T-helper 2 cell treated with Interferon-gamma antibody and Interleukin-4, amounts not matched to agents 100 ng/mL and 5 ng/mL, for 36 hours (primary cell): ENCODE measurements around the gene URB1. TPM values are rescaled to one million over a fixed set of nuclear protein-coding genes. Genes with fewer than 3 reads are reported as not detected.
"Not testable (repeated sequence)": the region's sequence is repeated elsewhere in the genome, so short reads cannot be mapped to it uniquely, and the experiment has no call there.

ENCODE experiments used
- intact Hi-C: fragments of 100-400 bp; cut with micrococcal nuclease; formaldehyde crosslinking; loops from one replicate; pipeline ENCODE4 v1.15.1; 2023
- total RNA-seq: library from RNA; stranded (reverse); gene quantifications from 2 replicates; pipeline ENCODE4 v1.2.3, GENCODE V29; 2022

The URB1 gene
- total RNA-seq, 1 donor from 2014 or later: 22.8 TPM

DNA sequence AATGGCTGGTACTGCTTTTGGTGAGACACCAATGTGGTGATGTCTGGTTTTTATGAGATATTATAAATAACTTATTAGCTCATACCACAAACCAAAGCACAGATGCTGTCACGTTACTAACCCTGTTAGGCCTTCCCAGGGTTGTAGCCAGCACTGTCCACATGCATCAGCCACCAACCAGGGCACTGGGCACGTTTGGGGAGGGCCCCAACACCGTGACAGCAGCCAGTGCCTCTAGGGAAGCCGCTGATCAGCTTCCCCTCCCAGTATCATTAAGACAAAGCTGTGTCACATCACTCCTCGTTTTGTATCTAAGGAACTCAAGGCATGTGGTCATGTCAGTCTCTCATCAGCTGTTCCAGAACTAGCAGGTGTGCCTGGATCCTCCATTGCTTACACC, 13.9 kb downstream of the URB1 start:
- intact Hi-C loops: no loop called here

GRCh38 chr21:32377991-32378390, 14.8 kb downstream of the URB1 start:
- intact Hi-C loops: no loop called here

- intact Hi-C loops: no loop called here
These were observed 15.3 kb downstream of the URB1 start for GRCh38 chr21:32377506-32377905.

GRCh38 chr21:32372755-32373154, 20.1 kb downstream of the URB1 start:
- intact Hi-C loops: no loop called here

- intact Hi-C loops: no loop called here
These were observed 20.9 kb downstream of the URB1 start for GRCh38 chr21:32371913-32372314.

- intact Hi-C loops: no loop called here
These were observed 21.6 kb downstream of the URB1 start for GRCh38 chr21:32370998-32371766.

DNA sequence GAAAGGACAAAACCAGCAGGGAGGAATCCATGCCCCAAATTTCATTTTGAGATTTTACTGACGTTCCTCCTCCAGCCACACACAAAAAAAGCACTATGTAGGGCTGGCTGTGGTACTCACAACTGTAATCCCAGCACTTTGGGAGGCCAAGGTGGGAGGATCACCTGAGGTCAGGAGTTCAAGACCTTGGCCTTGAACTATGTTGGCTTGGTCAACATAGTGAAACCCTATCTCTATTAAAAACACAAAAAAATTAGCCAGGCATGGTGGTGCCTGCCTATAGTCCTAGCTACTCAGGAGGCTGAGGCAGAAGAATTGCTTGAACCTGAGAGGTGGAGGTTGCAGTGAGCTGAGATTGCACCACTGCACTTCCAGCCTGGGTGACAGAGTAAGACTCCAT, 23.9 kb downstream of the URB1 start:
- intact Hi-C loops: not testable (repeated sequence)

DNA sequence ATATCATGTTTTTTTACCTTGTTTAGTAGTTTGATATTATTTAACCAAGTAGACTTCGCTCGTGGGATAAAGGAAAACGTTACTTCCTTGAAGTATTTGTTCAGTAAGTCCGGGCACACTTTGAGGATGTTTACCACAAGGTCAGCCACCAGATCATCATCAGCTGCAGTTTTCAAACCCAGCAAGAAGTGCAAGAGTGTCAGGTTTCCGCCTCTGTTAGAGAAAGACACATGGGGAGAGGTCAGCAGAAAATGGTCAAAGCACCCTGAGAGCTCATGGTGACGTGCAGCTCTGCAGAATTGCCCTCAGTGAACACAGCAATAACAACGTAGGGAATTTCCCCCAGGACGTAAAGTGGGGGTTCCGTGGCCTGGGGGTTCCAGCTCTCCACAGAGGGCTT, 24.4 kb downstream of the URB1 start:
- intact Hi-C loops: no loop called here

DNA sequence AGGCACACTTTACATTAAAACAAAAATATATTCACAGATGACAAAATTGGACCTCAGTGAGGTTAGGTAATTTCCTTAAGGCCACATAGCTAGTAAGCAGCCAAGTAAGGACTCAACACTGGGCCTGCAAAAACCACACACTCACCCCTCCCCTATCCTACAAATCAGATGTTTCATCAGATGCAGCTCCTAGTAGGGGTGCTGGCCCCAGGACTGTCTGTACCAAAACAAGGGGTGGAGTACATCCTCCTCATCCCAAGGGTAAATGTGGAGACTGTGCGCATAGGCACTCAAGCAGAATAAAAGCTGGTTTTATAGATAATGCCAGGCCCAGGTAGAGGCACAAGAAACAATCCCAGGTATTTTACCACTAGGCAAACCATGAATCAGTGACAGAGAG, 25.7 kb downstream of the URB1 start:
- intact Hi-C loops: no loop called here

GRCh38 chr21:32366191-32366590, 26.6 kb downstream of the URB1 start:
- intact Hi-C loops: no loop called here

DNA sequence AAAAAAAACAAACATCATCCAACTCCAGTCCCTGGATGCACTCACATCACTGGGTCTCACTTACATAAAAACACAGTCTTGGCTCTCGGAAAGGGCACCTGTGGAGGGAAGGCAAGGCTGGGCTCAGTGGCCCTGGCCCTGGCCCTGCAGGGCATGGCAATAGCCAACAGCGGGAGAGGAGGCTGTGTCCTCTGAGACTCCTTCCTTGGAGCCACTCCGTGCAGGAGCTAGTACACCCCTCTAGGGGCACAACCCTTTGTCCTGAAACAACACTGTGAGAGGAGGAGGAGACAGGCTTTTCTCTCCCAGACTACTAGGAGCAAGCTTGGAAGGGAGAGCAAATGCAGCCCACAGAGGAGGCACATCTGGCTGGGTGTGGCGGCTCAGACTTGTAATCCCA, 28.0 kb downstream of the URB1 start:
- intact Hi-C loops: no loop called here

DNA sequence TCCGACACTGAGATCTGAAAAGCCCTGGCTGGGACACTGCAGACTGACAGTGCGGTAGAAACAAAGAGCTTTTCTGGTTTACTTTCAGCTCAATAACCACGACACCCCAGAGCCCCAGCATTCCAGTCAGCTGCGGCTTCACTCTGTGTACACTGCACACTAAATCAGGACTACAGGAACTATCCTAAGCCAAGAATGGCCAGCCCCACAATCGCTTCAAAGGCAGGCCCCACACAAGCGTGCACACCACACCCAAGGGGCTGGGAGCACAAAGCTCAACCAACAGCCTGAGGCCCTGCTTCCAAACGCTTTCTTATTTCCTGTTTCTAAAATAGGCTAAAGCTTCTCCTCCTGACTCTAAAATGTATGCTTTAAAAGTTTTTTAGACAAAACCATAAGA, 28.4 kb downstream of the URB1 start:
- intact Hi-C loops: no loop called here

DNA sequence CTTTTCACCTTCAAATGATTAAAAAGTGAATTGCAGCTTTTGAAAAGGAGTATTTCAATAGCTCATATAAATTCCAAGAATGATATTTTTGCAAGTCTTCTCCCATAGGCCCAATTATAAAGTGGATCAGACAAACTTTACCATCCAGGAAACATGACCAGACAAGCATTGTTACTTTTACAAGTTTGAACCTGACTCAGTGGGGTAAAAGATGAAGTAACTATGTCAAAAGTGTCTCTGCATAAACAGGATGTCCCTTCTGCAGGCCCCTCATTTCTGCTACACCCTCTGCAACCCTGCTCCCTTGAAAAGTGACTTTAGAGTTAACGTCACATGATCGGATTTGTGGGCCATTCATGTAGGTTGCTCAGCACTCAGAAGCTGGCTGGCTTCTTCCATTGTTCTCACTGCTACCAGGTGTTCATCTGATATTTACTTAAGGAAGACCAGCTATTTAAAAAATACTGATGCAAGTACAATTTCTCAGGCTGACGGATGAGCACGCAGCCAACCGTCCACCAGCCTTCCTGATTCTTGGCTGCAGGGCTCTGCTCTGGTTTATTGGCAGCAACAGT, 32.3 kb downstream of the URB1 start:
- intact Hi-C loops: no loop called here

DNA sequence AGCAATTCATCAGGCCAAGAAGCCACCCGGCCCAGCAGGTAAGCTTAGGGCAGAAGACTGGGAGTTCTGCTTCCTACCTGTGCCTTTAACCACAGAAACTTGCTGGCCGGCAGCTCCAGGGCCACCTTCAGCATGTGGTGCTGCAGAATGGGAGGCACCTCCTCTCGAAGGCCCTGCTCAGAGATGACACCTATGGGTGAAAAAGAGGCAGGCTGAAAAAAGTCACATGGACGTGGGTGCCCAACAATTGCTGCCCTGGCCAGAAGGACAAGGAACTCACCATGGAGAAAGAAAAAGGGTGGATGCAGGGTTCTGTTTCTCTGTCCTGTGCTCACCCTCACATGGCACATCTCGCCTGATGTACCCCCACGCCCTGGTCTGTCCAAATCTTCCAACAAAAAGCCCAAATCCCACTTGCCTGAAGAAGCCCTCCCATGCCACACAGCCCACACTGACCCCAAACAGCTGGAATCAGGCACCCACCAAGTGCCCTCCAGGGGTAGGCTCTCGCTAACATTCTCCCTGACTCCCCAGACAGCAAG, 33.0 kb downstream of the URB1 start:
- intact Hi-C loops: no loop called here

DNA sequence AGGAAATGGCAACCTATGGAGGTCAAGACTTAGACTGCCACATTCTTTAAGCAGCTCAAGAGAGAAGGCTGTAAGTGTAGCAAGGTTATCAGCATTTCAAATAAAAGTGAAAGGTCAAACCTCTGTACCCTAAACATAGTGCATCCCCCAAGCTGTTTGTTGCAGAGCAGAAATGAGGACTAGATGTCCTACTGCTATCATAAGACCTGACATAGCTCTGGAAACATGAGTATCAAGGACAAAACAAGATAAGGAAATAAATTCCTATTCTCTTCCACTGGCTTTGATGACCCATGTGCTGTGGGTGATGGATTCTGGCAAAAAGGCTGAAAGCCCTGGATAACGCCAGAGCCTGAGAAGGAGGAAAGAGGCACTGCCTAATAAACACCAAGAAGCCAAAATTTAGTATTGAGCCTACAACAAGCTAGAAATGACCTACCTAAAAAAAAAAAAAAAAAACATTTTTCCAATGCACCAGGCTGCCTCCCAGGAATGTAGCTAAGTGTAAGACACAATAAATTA, 35.9 kb downstream of the URB1 start:
- intact Hi-C loops: no loop called here

DNA sequence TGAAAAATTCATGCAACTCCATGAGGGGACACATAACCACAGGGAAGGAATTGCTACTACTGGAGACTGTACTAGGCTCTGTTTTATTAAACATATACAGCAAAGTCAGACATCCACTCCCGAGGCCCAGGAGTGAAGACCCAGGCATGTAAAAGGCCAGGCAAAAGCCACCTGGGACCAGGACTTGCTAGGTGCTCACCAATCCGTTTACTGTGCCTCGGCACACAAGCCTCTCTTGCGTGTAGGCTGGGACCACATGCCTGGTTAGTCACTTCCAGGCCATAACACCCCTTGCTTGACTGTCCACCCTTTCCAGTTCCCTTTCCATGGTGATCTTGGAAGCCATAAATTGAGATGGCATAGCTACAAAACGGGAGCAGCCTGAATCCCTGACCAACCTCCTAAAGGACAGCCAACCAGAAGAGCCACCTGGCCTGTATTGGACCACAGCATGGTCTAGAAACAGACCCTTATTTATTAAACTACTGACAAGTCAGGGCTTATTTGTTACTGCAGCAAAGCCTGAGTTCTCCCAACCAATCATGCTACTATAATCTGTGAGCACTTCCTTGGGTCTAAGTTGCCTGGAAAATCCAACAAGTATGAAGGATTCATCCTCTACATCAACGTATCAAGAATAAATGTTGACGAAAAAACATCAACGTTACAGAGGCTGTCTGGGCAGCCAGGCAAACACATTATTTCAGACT, 39.7 kb downstream of the URB1 start:
- intact Hi-C loops: no loop called here

DNA sequence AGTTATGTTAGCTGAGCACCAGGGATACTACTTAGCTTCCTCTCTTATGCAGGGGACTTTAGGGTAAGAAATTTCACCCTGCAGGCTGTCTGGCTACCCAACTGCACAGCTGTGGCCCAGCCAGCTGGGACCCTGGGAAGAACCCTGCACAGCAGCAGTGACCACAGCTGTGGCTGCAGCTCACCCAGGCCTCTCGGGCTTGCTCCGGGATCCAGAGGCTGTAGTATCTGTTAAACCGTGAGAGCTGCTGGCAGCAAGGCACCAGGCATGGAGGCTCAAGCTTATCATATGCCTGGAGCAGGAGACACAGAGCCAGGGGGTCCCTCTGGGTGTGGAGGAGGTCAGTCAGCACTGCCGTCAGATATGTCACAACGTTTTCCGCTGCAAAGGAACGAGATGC, 40.3 kb downstream of the URB1 start:
- intact Hi-C loops: no loop called here

- intact Hi-C loops: no loop called here
These were observed 41.4 kb downstream of the URB1 start for GRCh38 chr21:32351428-32351827.

- intact Hi-C loops: no loop called here
These were observed 41.8 kb downstream of the URB1 start for GRCh38 chr21:32350981-32351380.

- intact Hi-C loops: no loop called here
These were observed 42.4 kb downstream of the URB1 start for GRCh38 chr21:32350211-32350980.

DNA sequence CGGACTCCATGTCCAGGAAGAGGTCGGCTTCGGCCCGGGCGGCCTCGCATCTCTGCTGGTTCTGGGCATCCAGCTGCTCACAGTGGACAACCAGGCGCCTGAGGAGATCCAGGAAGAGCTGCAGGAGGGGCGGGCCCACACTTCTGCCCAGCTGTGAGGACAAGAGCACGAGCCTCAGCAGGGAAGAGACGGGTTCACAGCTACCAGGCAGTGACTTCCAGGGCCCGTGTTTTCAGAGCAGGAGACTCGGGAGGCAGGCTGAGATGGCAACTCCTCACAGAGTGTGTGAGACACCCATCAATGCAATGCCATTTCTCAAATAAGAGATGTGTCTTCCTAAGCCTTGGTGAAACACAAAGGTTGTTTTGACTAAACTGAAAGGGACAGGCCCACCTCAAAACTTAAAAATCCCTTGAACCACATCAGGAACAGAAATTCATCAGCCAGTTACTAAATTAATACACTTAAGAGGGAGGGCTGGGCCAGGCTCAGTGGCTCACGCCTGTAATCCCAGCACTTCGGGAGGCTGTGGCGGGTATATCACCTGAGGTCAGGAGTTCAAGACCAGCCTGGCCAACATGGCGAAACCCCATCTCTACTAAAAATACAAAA, 43.4 kb downstream of the URB1 start:
- intact Hi-C loops: no loop called here
